Esophagus mucosa (tissue), 1 donor: ENCODE results near the gene TRPC1. TPM values are rescaled to one million over a fixed set of nuclear protein-coding genes. Genes with fewer than 3 reads are reported as not detected.
"Not testable (repeated sequence)": the region's sequence is repeated elsewhere in the genome, so short reads cannot be mapped to it uniquely, and the experiment has no call there.

Experiments
- ATAC-seq: fragments of 200-7000 bp; cut with Tn5 transposase; one replicate; pipeline ENCODE4 v1.9.1; 2020
- total RNA-seq: library from RNA; stranded (reverse); gene quantifications from one replicate; pipeline ENCODE4 v1.2.4, GENCODE V29; 2023
- donor health status: DM: yes; HTN: yes; CAD: no.

TRPC1 gene
- total RNA-seq, result 0.84 TPM

- ATAC-seq, result peak; percentile 94
Observed at GRCh38 chr3:142723968-142724681, at the start of gene TRPC1. Gene TRPC1 (plus strand): TSS chr3:142724034. CDS start chr3:142724560, 526 bp downstream.

- no peak for ATAC-seq
Observed at GRCh38 chr3:142676151-142676550, 47.7 kb upstream of the TRPC1 start.

GRCh38 chr3:142680710-142681109, 43.1 kb upstream of the TRPC1 start:
- ATAC-seq, result no peak

- no peak for ATAC-seq
Observed at GRCh38 chr3:142690613-142691012, 33.2 kb upstream of the TRPC1 start.

GRCh38 chr3:142691527-142691926, 32.3 kb upstream of the TRPC1 start:
- no peak for ATAC-seq

- ATAC-seq, result no peak
Observed at GRCh38 chr3:142693136-142693853, 30.5 kb upstream of the TRPC1 start.

- ATAC-seq, result peak; percentile 88
Observed at GRCh38 chr3:142694225-142694624, 29.6 kb upstream of the TRPC1 start.

- ATAC-seq, result no peak
Observed at GRCh38 chr3:142705198-142705597, 18.6 kb upstream of the TRPC1 start.

- ATAC-seq, result no peak
Observed at GRCh38 chr3:142706321-142707127, 17.3 kb upstream of the TRPC1 start.

- ATAC-seq, result no peak
Observed at GRCh38 chr3:142709207-142709606, 14.6 kb upstream of the TRPC1 start.

GRCh38 chr3:142714882-142715281, 9.0 kb upstream of the TRPC1 start:
- not testable (repeated sequence) for ATAC-seq

GRCh38 chr3:142716102-142716501, 7.7 kb upstream of the TRPC1 start:
- ATAC-seq, result no peak

- ATAC-seq, result no peak
Observed at GRCh38 chr3:142723665-142723967, 218 bp upstream of the TRPC1 start.

GRCh38 chr3:142724682-142725356, 985 bp downstream of the TRPC1 start:
- peak; percentile 31 for ATAC-seq

GRCh38 chr3:142725357-142725739, 1.5 kb downstream of the TRPC1 start:
- ATAC-seq, result no peak

GRCh38 chr3:142726017-142726416, 2.2 kb downstream of the TRPC1 start:
- ATAC-seq, result no peak

GRCh38 chr3:142732066-142732465, 8.2 kb downstream of the TRPC1 start:
- ATAC-seq, result no peak

GRCh38 chr3:142734834-142735233, 11.0 kb downstream of the TRPC1 start:
- no peak for ATAC-seq

- ATAC-seq, result no peak
Observed at GRCh38 chr3:142735462-142735861, 11.6 kb downstream of the TRPC1 start.

GRCh38 chr3:142738396-142738795, 14.6 kb downstream of the TRPC1 start:
- ATAC-seq, result no peak

GRCh38 chr3:142746646-142747045, 22.8 kb downstream of the TRPC1 start:
- no peak for ATAC-seq

- ATAC-seq, result not testable (repeated sequence)
Observed at GRCh38 chr3:142750531-142750930, 26.7 kb downstream of the TRPC1 start.

GRCh38 chr3:142752605-142753004, 28.8 kb downstream of the TRPC1 start:
- not testable (repeated sequence) for ATAC-seq
